Osteoblast (primary cell): ENCODE data around the gene CISD3. TPM values are rescaled to one million over a fixed set of nuclear protein-coding genes. Genes with fewer than 3 reads are reported as not detected.

ENCODE experiments used
- DNase-seq: peaks from one replicate; pipeline ENCODE4 v3.0.0; 2011; ENCODE audit warnings: low spot score, mixed read lengths; ENCODE audit not compliant: insufficient read length; ENCODE audit errors: missing footprints
- H2AFZ ChIP-seq: 2 replicates; pipeline ENCODE4 v1.6.0; 2011; ENCODE audit warnings: mild to moderate bottlenecking, low read length
- H3K27ac ChIP-seq: 2 replicates; pipeline ENCODE4 v1.5.1; 2011; ENCODE audit warnings: mild to moderate bottlenecking, low read depth, low read length, moderate library complexity
- H3K27me3 ChIP-seq: 2 replicates; pipeline ENCODE4 v1.6.0; 2012; ENCODE audit warnings: mild to moderate bottlenecking, control low read depth, inconsistent platforms, low read length, moderate library complexity; ENCODE audit not compliant: insufficient read depth
- H3K36me3 ChIP-seq: 2 replicates; pipeline ENCODE4 v1.5.1; 2011; ENCODE audit warnings: mild to moderate bottlenecking, low read length, control low read depth, moderate library complexity; ENCODE audit not compliant: insufficient read depth
- H3K4me1 ChIP-seq: 2 replicates; pipeline ENCODE4 v1.5.1; 2011; ENCODE audit warnings: mild to moderate bottlenecking, low read length, control low read depth, moderate library complexity; ENCODE audit not compliant: insufficient read depth
- H3K4me2 ChIP-seq: 2 replicates; pipeline ENCODE4 v1.6.0; 2011; ENCODE audit warnings: mild to moderate bottlenecking, low read length; ENCODE audit not compliant: insufficient read depth
- H3K4me3 ChIP-seq: fragments of 200-600 bp; sonication (generic); 3 replicates; pipeline ENCODE4 v1.5.1; 2012; ENCODE audit warnings: mild to moderate bottlenecking, low read length, inconsistent platforms; ENCODE audit not compliant: insufficient read depth
- H3K79me2 ChIP-seq: 2 replicates; pipeline ENCODE4 v1.6.0; 2012; ENCODE audit warnings: mild to moderate bottlenecking, low read length, control low read depth, inconsistent platforms; ENCODE audit not compliant: insufficient read depth
- H3K9me3 ChIP-seq: 2 replicates; pipeline ENCODE4 v1.5.1; 2011; ENCODE audit warnings: low read depth, low read length, control low read depth
- H4K20me1 ChIP-seq: 2 replicates; pipeline ENCODE4 v1.6.0; 2012; ENCODE audit warnings: mild to moderate bottlenecking, low read length, control low read depth; ENCODE audit not compliant: insufficient read depth
- CTCF ChIP-seq: IDR thresholded peaks from 2 replicates; pipeline ENCODE4 v1.5.1; 2011; ENCODE audit warnings: mild to moderate bottlenecking, low read depth, low read length, moderate library complexity; ENCODE audit errors: extremely low read depth
- total RNA-seq: library from RNA; depleted of rRNA; stranded (reverse); fragments of >200 nt; gene quantifications from 2 replicates; pipeline ENCODE4 v1.2.3, GENCODE V29; 2012

Gene CISD3
- total RNA-seq, 1 donor = 3.6 TPM

- peak; percentile 86 for DNase-seq
- Histone ChIP-seq H4K20me1 (peaks cover 21% of the 10 kb centered on the region), H3K4me3 (peak overlapping the region; percentile 91), H3K9me3 (no peaks in the 10 kb centered on the region), H2AFZ (peak overlapping the region; percentile 91), H3K36me3 (peaks cover 5% of the 10 kb centered on the region), H3K27me3 (no peaks in the 10 kb centered on the region), H3K79me2 (peaks cover 28% of the 10 kb centered on the region), H3K4me1 (peaks cover 44% of the 10 kb centered on the region), H3K27ac (peak overlapping the region; percentile 83), H3K4me2 (peak overlapping the region; percentile 98)
- no peak for TF ChIP-seq CTCF
Observed at GRCh38 chr17:38702916-38703741, 27.0 kb upstream of the CISD3 start.

- H3K4me1 ChIP-seq = peaks cover 44% of the 10 kb centered on the region
- no peak for TF ChIP-seq CTCF
- DNase-seq = peak; percentile 93
- H3K36me3 ChIP-seq = peaks cover 12% of the 10 kb centered on the region
- H3K27ac ChIP-seq = peak overlapping the region; percentile 66
- peak overlapping the region; percentile 98 for H3K4me2 ChIP-seq
- no peaks in the 10 kb centered on the region for H3K9me3 ChIP-seq
- peaks cover 28% of the 10 kb centered on the region for H3K79me2 ChIP-seq
- H3K27me3 ChIP-seq = no peaks in the 10 kb centered on the region
- peak overlapping the region; percentile 91 for H2AFZ ChIP-seq
- peaks cover 25% of the 10 kb centered on the region for H4K20me1 ChIP-seq
- peak overlapping the region; percentile 91 for H3K4me3 ChIP-seq
Observed at GRCh38 chr17:38703742-38704605, 26.2 kb upstream of the CISD3 start.

- Histone ChIP-seq H4K20me1 (peaks cover 31% of the 10 kb centered on the region), H3K4me1 (peaks cover 44% of the 10 kb centered on the region), H3K27ac (peak within 1 kb of the TSS; percentile 66), H3K79me2 (peaks cover 28% of the 10 kb centered on the region), H3K4me3 (peak within 1 kb of the TSS; percentile 91), H3K36me3 (peaks cover 18% of the 10 kb centered on the region), H3K4me2 (peak within 1 kb of the TSS; percentile 98), H3K27me3 (no peaks in the 10 kb centered on the region), H2AFZ (peak within 1 kb of the TSS; percentile 91), H3K9me3 (no peaks in the 10 kb centered on the region)
- DNase-seq = peak; percentile 99
- TF ChIP-seq CTCF = no peak
Observed at GRCh38 chr17:38704606-38705522, 25.3 kb upstream of the CISD3 start, which contains the start of gene MLLT6. MLLT6 (plus strand) TSS chr17:38705273; CDS start chr17:38705633, 360 bp downstream.
